Endothelial cell of umbilical vein (primary cell): ENCODE data around the gene ZNF581. TPM values are rescaled to one million over a fixed set of nuclear protein-coding genes. Genes with fewer than 3 reads are reported as not detected.

Experiments used
- BruUV-seq: library from RNA; stranded (reverse); fragments of 400-500 nt; replicated peaks from 2 replicates; lab custom pipeline; 2021; lab: Mats Ljungman, UMichigan
- CTCF ChIA-PET: fragments of 300-600, 350-600 bp; sonication (Branson Sonifier 250); formaldehyde crosslinking; loops from one replicate; lab custom pipeline; 2021; ENCODE audit warnings: antibody characterized with exemption, inconsistent platforms; lab: Charles Lee
- POLR2A ChIA-PET: fragments of 300-600, 350-600 bp; sonication (Branson Sonifier 250); formaldehyde crosslinking; loops from one replicate; lab custom pipeline; 2021; ENCODE audit warnings: antibody characterized with exemption, inconsistent platforms; lab: Charles Lee
- DNase-seq: peaks from one replicate; pipeline ENCODE4 v3.0.0-alpha.2; 2011; ENCODE audit warnings: low read depth, low spot score
- FAIRE-seq: peaks from 2 replicates; lab custom pipeline; 2011; peaks lifted over from hg19 to GRCh38; lab: Jason Lieb, UNC
- H2AFZ ChIP-seq: 2 replicates; pipeline ENCODE4 v1.6.0; 2012; ENCODE audit warnings: low read depth, low read length, control low read depth, inconsistent platforms
- H3K27ac ChIP-seq: 2 replicates; pipeline ENCODE4 v1.5.1; 2011; ENCODE audit warnings: low read depth, mild to moderate bottlenecking, control low read depth, low read length, moderate library complexity; ENCODE audit not compliant: insufficient read depth
- H3K27me3 ChIP-seq, 2 experiments: 2 replicates each; pipeline versions ENCODE4 v1.6.0 to v1.6.1; 2011; ENCODE audit warnings: low read length in 2 of 2, mixed read lengths in 1 of 2; ENCODE audit not compliant: control insufficient read depth in 2 of 2, insufficient read depth in 2 of 2
- H3K36me3 ChIP-seq, 2 experiments: 2 replicates in 1 of 2; 3 replicates in 1 of 2; pipeline ENCODE4 v1.5.1; 2011; ENCODE audit warnings: low read length in 2 of 2, mild to moderate bottlenecking in 1 of 2, moderate library complexity in 1 of 2; ENCODE audit not compliant: control insufficient read depth in 2 of 2, insufficient read depth in 2 of 2; ENCODE audit errors: extremely low read depth in 1 of 2
- H3K4me1 ChIP-seq: 3 replicates; pipeline ENCODE4 v1.5.1; 2011; ENCODE audit warnings: mild to moderate bottlenecking, low read length; ENCODE audit not compliant: control insufficient read depth, insufficient read depth; ENCODE audit errors: extremely low read depth
- H3K4me2 ChIP-seq: 2 replicates; pipeline ENCODE4 v1.6.1; 2011; ENCODE audit warnings: low read length, control low read depth, mixed read lengths; ENCODE audit not compliant: insufficient read depth
- H3K4me3 ChIP-seq, 3 experiments: fragments of 200-600 bp in 1 of 3; sonication (generic), shearing (Covaris generic) in 1 of 3; replicated peaks in 1 of 3; 2 replicates each; pipeline ENCODE4 v1.5.1; 2011 to 2016; ENCODE audit warnings: control low read depth in 3 of 3, low read length in 3 of 3, mild to moderate bottlenecking in 2 of 3, inconsistent platforms in 1 of 3, low read depth in 1 of 3, moderate library complexity in 1 of 3; ENCODE audit not compliant: insufficient read depth in 1 of 3
- H3K79me2 ChIP-seq: 2 replicates; pipeline ENCODE4 v1.6.0; 2012; ENCODE audit warnings: low read length, inconsistent platforms; ENCODE audit not compliant: control insufficient read depth, insufficient read depth
- H3K9ac ChIP-seq: replicated peaks from 2 replicates; pipeline ENCODE3; 2011; ENCODE audit warnings: low read length, control low read depth; ENCODE audit not compliant: insufficient read depth; ENCODE audit errors: extremely low read depth
- H3K9me1 ChIP-seq: replicated peaks from 3 replicates; pipeline ENCODE4 v1.6.0; 2011; ENCODE audit warnings: mild to moderate bottlenecking, low read length; ENCODE audit not compliant: control insufficient read depth, insufficient read depth; ENCODE audit errors: extremely low read depth
- H3K9me3 ChIP-seq: replicated peaks from 2 replicates; pipeline ENCODE4 v1.5.1; 2012; ENCODE audit warnings: low read length, inconsistent platforms; ENCODE audit not compliant: control insufficient read depth, insufficient read depth
- H4K20me1 ChIP-seq: replicated peaks from 2 replicates; pipeline ENCODE3; 2011; ENCODE audit warnings: mild to moderate bottlenecking, low read length; ENCODE audit not compliant: control insufficient read depth, insufficient read depth; ENCODE audit errors: extremely low read depth
- EZH2 ChIP-seq: IDR thresholded peaks from 2 replicates; pipeline ENCODE4 v1.6.1; 2012; ENCODE audit warnings: borderline replicate concordance, low read depth, mild to moderate bottlenecking, moderate library complexity, low read length, inconsistent platforms; ENCODE audit not compliant: severe bottlenecking
- FOS ChIP-seq: IDR thresholded peaks from 2 replicates; pipeline ENCODE4 v1.6.1; 2011; ENCODE audit warnings: mild to moderate bottlenecking, low read length, moderate library complexity, borderline replicate concordance; ENCODE audit not compliant: insufficient read depth
- GATA2 ChIP-seq: IDR thresholded peaks from 2 replicates; pipeline ENCODE4 v1.7.0; 2011; ENCODE audit warnings: low read depth, mild to moderate bottlenecking, moderate library complexity, mixed read lengths, low read length; ENCODE audit not compliant: insufficient read length, insufficient read depth
- JUN ChIP-seq: IDR thresholded peaks from 2 replicates; pipeline ENCODE4 v1.6.1; 2011; ENCODE audit warnings: borderline replicate concordance, low read depth; ENCODE audit not compliant: insufficient read length, insufficient read depth
- MYC ChIP-seq: IDR thresholded peaks from one replicate; pipeline ENCODE4 v1.6.1; 2011; ENCODE audit warnings: mild to moderate bottlenecking, low read depth, low read length
- POLR2A ChIP-seq: IDR thresholded peaks from 2 replicates; pipeline ENCODE4 v1.6.1; 2012; ENCODE audit warnings: low read depth, mild to moderate bottlenecking, control low read depth, low read length
- POLR2AphosphoS5 ChIP-seq: IDR thresholded peaks from 2 replicates; pipeline ENCODE4 v1.6.1; 2012; ENCODE audit warnings: low read depth, mild to moderate bottlenecking, control low read depth, low read length, moderate library complexity; ENCODE audit not compliant: insufficient read depth
- dilution Hi-C: fragments of 300-500 bp; cut with MboI; formaldehyde crosslinking; loops from one replicate; pipeline ENCODE4 v1.15.0; 2019; ENCODE audit warnings: low sequenced_read_pairs; ENCODE audit not compliant: extremely low pct_ligation_motif_present
- intact Hi-C: fragments of 100-400 bp; cut with micrococcal nuclease; formaldehyde crosslinking; loops from one replicate; pipeline ENCODE4 v1.10.0; 2022
- polyA plus RNA-seq, 4 experiments: library from polyadenylated mRNA; depleted of rRNA in 3 of 4; stranded (reverse) in 3 of 4; unstranded in 1 of 4; fragments of >200 nt; gene quantifications; 2 replicates each; pipeline versions ENCODE4 v1.2.1 to v1.2.3, GENCODE V29; 2011 to 2012; ENCODE audit warnings: missing spikeins in 1 of 4
- total RNA-seq: library from RNA; stranded (reverse); gene quantifications from 2 replicates; pipeline ENCODE4 v1.2.3, GENCODE V29; 2021
- TF ChIP-seq, protein P1 (sequence below), 2 donors: IDR thresholded peaks; 1 replicate in 1 of 2; 2 replicates in 1 of 2; pipeline ENCODE4 v1.5.1; 2011; ENCODE audit warnings: low read length in 2 of 2, mild to moderate bottlenecking in 2 of 2, moderate library complexity in 2 of 2, control low read depth in 1 of 2, inconsistent platforms in 1 of 2, low read depth in 1 of 2; ENCODE audit not compliant: insufficient read depth in 1 of 2; ENCODE audit errors: extremely low read depth in 1 of 2
- TF ChIP-seq, protein P2 (sequence below): IDR thresholded peaks from 2 replicates; pipeline ENCODE4 v1.6.1; 2011; ENCODE audit not compliant: insufficient read depth, insufficient read length

Gene ZNF581
- total and polyA plus RNA-seq, 2 donors (not counting 3 experiments of a cell fraction or from before 2014, with no cell fraction given), result 31.4 to 32.3 TPM

DNA sequence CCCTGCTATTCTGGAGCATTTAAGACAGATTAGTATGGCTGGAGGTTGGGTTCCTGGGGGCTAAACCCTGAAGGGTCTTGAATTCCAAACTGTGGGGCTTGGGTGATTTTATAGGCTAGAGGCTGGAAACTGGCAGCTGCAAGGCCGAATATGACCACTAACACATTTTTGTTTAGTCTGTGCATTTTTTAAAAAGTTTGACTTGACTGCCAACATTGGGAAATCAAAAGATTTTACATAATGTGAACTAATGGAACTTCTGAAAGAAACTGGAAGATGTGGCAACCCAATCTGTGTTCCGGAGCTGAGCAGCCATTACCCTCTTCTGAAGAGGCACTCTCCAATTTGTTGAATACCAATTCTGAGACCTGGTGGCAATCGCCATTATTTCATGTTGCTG is 24.2 kb upstream of the ZNF581 start:
- H3K36me3 ChIP-seq, result peaks cover 2 to 21% of the 10 kb centered on the region in 2 experiments
- CTCF ChIA-PET, result interaction anchor here (1.0 kb wide), 1 partner anchor 13 kb away, joined by 5 read pairs; the partner anchor contains the start of gene ZNF865
- H3K9me3 ChIP-seq, result no peaks in the 10 kb centered on the region
- TF ChIP-seq, protein P1, sequence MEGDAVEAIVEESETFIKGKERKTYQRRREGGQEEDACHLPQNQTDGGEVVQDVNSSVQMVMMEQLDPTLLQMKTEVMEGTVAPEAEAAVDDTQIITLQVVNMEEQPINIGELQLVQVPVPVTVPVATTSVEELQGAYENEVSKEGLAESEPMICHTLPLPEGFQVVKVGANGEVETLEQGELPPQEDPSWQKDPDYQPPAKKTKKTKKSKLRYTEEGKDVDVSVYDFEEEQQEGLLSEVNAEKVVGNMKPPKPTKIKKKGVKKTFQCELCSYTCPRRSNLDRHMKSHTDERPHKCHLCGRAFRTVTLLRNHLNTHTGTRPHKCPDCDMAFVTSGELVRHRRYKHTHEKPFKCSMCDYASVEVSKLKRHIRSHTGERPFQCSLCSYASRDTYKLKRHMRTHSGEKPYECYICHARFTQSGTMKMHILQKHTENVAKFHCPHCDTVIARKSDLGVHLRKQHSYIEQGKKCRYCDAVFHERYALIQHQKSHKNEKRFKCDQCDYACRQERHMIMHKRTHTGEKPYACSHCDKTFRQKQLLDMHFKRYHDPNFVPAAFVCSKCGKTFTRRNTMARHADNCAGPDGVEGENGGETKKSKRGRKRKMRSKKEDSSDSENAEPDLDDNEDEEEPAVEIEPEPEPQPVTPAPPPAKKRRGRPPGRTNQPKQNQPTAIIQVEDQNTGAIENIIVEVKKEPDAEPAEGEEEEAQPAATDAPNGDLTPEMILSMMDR (IDR thresholded peaks at IDR 0.05; ENCODE audit: extremely low read depth in 1 of 2, insufficient read depth in 1 of 2, low read depth in 1 of 2, low read length in 2 of 2), result no peak
- no peak for TF ChIP-seq JUN
- no peaks in the 10 kb centered on the region for H3K27me3 ChIP-seq
- intact Hi-C loops (no loop called here), dilution Hi-C loops (no loop called here)
- H2AFZ ChIP-seq, result no peak overlapping the region
- no TSS peak for BruUV-seq
- DNase-seq (no peak), FAIRE-seq (no peak)
- no peaks in the 10 kb centered on the region for H3K79me2 ChIP-seq
- H4K20me1 ChIP-seq, result no peaks in the 10 kb centered on the region
- no peaks in the 10 kb centered on the region for H3K9me1 ChIP-seq
- no peak overlapping the region for H3K4me3 ChIP-seq
- no peak overlapping the region for H3K4me2 ChIP-seq
- POLR2A ChIA-PET, result no interaction called here
- H3K27ac ChIP-seq, result no peak overlapping the region
- no peak overlapping the region for H3K9ac ChIP-seq
- H3K4me1 ChIP-seq, result peaks cover 2% of the 10 kb centered on the region

DNA sequence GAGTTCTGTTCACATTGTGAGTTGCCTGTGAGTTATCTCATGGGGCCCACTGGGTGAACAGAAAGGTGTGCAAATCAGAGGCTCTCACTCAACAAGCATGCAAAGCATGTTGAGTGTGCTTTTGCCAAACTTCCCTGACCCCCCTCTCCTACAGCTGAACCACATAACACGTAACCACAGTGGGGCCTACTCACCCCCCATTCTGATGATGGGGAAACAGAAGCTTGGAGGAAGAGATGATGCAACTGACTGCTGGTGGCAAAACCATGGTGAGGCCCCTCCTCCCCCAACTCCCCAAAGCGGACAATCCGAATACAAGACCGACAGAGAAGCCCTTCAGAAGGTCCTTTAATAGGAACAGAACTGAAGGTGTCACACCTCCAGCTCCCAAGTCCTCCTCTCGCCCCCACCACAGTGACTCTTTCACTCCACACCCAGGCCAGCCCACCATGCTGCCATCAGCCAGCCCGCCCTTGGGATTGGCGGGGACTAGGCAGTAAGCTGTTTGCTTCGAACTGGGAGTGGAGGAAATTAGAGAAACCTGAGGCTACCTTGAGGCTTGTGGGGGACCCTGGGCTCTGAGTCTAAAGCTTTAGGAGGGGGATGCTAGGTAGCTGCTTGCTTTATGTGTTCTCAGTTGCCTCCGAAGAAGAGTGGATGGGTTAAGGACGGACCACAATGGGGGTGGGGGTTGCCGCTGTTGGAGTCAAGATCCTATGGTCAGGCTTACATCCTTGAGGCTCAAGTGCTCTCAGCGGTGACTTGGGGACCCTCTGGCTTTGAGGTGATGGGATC is 22.8 kb upstream of the ZNF581 start:
- ChIA-PET CTCF (interaction anchor here (1.2 to 1.4 kb wide), 2 partner anchors 11 to 12 kb away, joined by 3 read pairs; no protein-coding TSS in a partner anchor), POLR2A (no interaction called here)
- Histone ChIP-seq H2AFZ (no peak overlapping the region), H3K79me2 (no peaks in the 10 kb centered on the region), H3K27me3 (no peaks in the 10 kb centered on the region), H3K36me3 (peaks cover 0 to 12% of the 10 kb centered on the region in 2 experiments), H3K4me1 (peaks cover 8% of the 10 kb centered on the region), H3K9me1 (no peaks in the 10 kb centered on the region), H4K20me1 (no peaks in the 10 kb centered on the region), H3K9ac (no peak overlapping the region), H3K4me2 (no peak overlapping the region), H3K4me3 (no peak overlapping the region), H3K9me3 (no peaks in the 10 kb centered on the region), H3K27ac (no peak overlapping the region)
- intact Hi-C loops (no loop called here), dilution Hi-C loops (no loop called here)
- no TSS peak for BruUV-seq
- no peak for TF ChIP-seq POLR2A
- no peak for TF ChIP-seq EZH2
- TF ChIP-seq FOS, result no peak
- no peak for TF ChIP-seq GATA2
- no peak for TF ChIP-seq MYC
- no peak for TF ChIP-seq JUN
- TF ChIP-seq, protein P1 (IDR thresholded peaks at IDR 0.05; ENCODE audit: extremely low read depth in 1 of 2, insufficient read depth in 1 of 2, low read depth in 1 of 2, low read length in 2 of 2), result no peak
- TF ChIP-seq, protein P2, sequence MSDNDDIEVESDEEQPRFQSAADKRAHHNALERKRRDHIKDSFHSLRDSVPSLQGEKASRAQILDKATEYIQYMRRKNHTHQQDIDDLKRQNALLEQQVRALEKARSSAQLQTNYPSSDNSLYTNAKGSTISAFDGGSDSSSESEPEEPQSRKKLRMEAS, result no peak
- TF ChIP-seq POLR2AphosphoS5, result no peak
- DNase-seq (no peak), FAIRE-seq (no peak)
